ENCODE data around the gene PEX12. TPM values are rescaled to one million over a fixed set of nuclear protein-coding genes. Genes with fewer than 3 reads are reported as not detected.
"Not testable (repeated sequence)": the region's sequence is repeated elsewhere in the genome, so short reads cannot be mapped to it uniquely, and the experiment has no call there.

The PEX12 gene
- total RNA-seq, 2 experiments from 2014 or later: 3.8 to 4.5 TPM

- DNase-seq: no peak
- Mint-ChIP-seq H3K36me3 (ENCODE audit: low read depth) (peaks cover 8% of the 10 kb centered on the region), H3K27me3 (peaks cover 4% of the 10 kb centered on the region), H3K27ac (peak overlapping the region; percentile 16), H3K4me3 (peak overlapping the region; percentile 76), H3K4me1 (peaks cover 28% of the 10 kb centered on the region), H3K9me3 (no peaks in the 10 kb centered on the region)
- CTCF ChIA-PET: interaction anchor here (1.7 kb wide), 1 partner anchor 25 kb away, joined by 3 read pairs; no protein-coding TSS in a partner anchor
- POLR2A ChIA-PET: interaction anchor here (1.9 to 3.2 kb wide), 4 partner anchors 9 to 32 kb away, joined by 7 to 49 read pairs (median 16); partner anchors contain the start of genes AP2B1, PEX12 and SLFN12L
These were observed 9.0 kb downstream of the PEX12 start for GRCh38 chr17:35569405-35569804.

DNA sequence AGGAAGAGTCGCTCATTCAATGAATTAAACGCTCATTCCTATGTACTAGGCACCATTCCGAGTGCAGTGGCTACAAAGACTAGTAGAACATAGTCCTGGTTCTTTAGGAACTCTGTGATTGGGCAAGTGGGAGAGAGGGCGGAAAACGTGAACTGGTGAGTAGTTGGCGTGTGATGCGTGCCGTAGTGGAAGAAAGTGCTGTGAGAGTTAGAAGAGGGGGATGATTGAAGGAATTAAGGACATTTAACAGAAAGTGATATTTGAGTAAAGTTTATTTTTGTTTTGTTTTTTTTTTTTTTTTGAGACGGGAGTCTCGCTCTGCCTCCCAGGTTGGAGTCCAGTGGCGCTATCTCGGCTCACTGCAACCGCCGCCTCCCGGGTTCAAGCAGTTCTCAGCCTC lies 9.8 kb downstream of the PEX12 start:
- peak; percentile 39 for DNase-seq
- H3K9me3 Mint-ChIP-seq: no peaks in the 10 kb centered on the region
- peak overlapping the region; percentile 78 for H3K27ac Mint-ChIP-seq
- peak overlapping the region; percentile 76 for H3K4me3 Mint-ChIP-seq
- peaks cover 10% of the 10 kb centered on the region for H3K27me3 Mint-ChIP-seq
- POLR2A ChIA-PET: interaction anchor here (0.6 to 3.2 kb wide), 11 partner anchors 9 to 427 kb away, joined by 3 to 49 read pairs (median 7); partner anchors contain the start of genes AP2B1, PEX12 and SLFN12L
- CTCF ChIA-PET: interaction anchor here (0.8 to 1.7 kb wide), 5 partner anchors 20 to 328 kb away, joined by 3 to 4 read pairs (median 3); no protein-coding TSS in a partner anchor
- peaks cover 28% of the 10 kb centered on the region for H3K4me1 Mint-ChIP-seq
- peaks cover 7% of the 10 kb centered on the region for H3K36me3 Mint-ChIP-seq (ENCODE audit: low read depth)

DNA sequence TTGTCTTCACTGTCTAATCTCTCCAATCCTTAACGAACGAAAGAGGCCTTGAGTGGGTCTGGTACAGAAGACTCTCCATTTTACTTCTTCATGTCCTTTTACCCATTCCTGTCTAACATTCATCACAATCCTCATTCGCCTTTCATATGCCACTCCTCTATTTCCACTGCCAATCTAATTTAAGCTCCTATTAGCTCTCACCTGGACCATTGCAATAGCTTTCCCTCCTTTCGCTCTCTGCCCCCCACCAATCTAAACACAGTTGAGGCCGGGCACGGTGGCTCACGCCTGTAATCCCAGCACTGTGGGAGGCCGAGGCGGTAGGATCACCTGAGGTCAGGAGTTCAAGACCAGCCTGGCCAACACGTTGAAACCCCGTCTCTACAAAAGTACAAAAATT lies 11.4 kb downstream of the PEX12 start:
- H3K4me3 Mint-ChIP-seq: peak overlapping the region; percentile 76
- H3K9me3 Mint-ChIP-seq: no peaks in the 10 kb centered on the region
- H3K27me3 Mint-ChIP-seq: peaks cover 11% of the 10 kb centered on the region
- peaks cover 28% of the 10 kb centered on the region for H3K4me1 Mint-ChIP-seq
- POLR2A ChIA-PET: interaction anchor here (1.2 to 3.2 kb wide), 6 partner anchors 11 to 353 kb away, joined by 3 to 49 read pairs (median 8); partner anchors contain the start of genes PEX12 and SLFN12L
- peaks cover 7% of the 10 kb centered on the region for H3K36me3 Mint-ChIP-seq (ENCODE audit: low read depth)
- no peak overlapping the region for H3K27ac Mint-ChIP-seq
- DNase-seq: no peak
- CTCF ChIA-PET: interaction anchor here (1.7 kb wide), 1 partner anchor 326 kb away, joined by 4 read pairs; no protein-coding TSS in a partner anchor

DNA sequence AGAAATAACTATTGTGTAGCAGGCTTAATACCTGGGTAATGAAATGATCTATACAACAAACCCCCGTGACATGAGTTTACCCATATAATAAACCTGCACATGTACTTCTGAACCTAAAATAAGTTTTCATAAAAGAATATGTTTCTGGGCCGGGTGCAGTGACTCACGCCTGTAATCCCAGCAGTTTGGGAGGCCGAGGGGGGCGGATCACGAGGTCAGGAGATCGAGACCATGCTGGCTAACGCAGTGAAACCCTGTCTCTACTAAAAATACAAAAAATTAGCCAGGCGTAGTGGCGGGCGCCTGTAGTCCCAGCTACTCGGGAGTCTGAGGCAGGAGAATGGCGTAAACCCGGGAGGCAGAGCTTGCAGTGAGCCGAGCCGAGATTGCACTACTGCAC lies 15.2 kb downstream of the PEX12 start:
- not testable (repeated sequence) for H3K9me3 Mint-ChIP-seq; H3K4me1 Mint-ChIP-seq; H3K27ac Mint-ChIP-seq; H3K4me3 Mint-ChIP-seq; DNase-seq; H3K36me3 Mint-ChIP-seq (ENCODE audit: low read depth)
- CTCF ChIA-PET: interaction anchor here (0.6 to 1.4 kb wide), 3 partner anchors 14 to 249 kb away, joined by 3 to 4 read pairs (median 3); no protein-coding TSS in a partner anchor
- POLR2A ChIA-PET: interaction anchor here (0.7 to 3.0 kb wide), 3 partner anchors 15 to 25 kb away, joined by 3 to 10 read pairs (median 3); partner anchors contain the start of gene PEX12
- H3K27me3 Mint-ChIP-seq: peaks cover 30% of the 10 kb centered on the region

DNA sequence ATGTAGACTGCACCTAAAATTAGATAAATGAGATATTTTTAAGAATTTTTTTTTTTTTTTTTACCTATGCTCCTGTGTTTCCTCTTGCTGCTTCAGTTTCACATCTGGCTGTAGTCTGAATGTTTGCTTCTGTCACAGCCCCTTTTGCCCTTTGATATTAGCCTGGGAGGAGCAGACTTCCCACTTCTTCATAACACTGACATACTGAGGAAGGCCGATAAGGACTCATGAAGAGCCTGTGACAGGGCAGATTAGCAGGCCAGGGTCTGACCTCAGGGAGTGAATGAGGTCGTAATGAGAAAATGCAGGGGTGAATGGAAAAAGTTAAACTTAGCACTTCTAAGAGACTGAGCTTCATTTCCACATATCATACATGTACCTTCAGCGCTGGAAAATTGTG lies 17.7 kb downstream of the PEX12 start, which contains the start of gene SLFN14:
Gene SLFN14, minus strand, starts transcription at position 117 of the 400 bp plus-strand sequence. CDS start 2,757 bp downstream, outside the sequence.
- ChIA-PET CTCF (interaction anchor here (1.5 kb wide), 1 partner anchor 18 kb away, joined by 3 read pairs; the partner anchor contains the start of gene PEX12), POLR2A (interaction anchor here (0.6 to 0.7 kb wide), 2 partner anchors 18 to 24 kb away, joined by 3 read pairs; partner anchors contain the start of gene PEX12)
- H3K4me1 Mint-ChIP-seq: peaks cover 1% of the 10 kb centered on the region
- H3K36me3 Mint-ChIP-seq (ENCODE audit: low read depth): no peaks in the 10 kb centered on the region
- DNase-seq: no peak
- H3K27ac Mint-ChIP-seq: no peak within 1 kb of the TSS
- H3K9me3 Mint-ChIP-seq: no peaks in the 10 kb centered on the region
- H3K4me3 Mint-ChIP-seq: no peak within 1 kb of the TSS
- H3K27me3 Mint-ChIP-seq: peaks cover 40% of the 10 kb centered on the region

DNA sequence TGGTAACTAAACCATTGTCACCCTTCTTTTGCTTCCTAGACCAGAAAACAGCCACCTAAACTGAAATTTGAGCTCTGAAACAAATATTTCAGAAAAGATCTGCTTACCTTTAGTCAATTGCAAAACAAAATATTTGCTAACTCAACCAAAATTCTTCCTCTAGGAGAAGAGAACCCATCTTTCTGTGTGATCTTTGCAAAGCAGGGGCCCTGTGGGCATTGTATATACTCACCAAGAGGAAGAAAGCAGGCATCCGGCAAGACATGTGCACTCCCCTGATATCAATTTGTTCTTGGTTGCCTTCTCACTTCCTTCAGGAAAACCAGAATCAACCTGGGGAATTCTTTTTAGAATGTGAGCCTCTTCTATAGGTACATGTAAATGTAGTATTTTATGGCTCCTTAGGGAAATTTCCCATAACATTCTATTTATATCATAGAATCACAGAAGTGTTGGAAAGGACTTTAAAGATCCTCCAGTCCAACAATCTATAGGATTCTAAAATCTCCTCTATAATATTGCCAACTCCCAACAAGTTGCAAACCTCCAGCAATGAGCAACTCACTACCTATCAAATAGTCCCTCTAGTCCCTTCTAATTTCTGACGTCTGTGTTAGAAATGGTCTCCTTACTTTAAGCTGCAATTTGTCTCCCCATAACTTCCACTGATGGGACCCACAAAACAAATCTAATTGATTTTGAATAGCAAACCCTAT lies 18.7 kb downstream of the PEX12 start:
- no peaks in the 10 kb centered on the region for H3K36me3 Mint-ChIP-seq (ENCODE audit: low read depth)
- ChIA-PET POLR2A (interaction anchor here (1.2 kb wide), 1 partner anchor 9 kb away, joined by 3 read pairs; no protein-coding TSS in a partner anchor), CTCF (interaction anchor here (1.5 kb wide), 1 partner anchor 19 kb away, joined by 3 read pairs; the partner anchor contains the start of gene PEX12)
- H3K9me3 Mint-ChIP-seq: no peaks in the 10 kb centered on the region
- no peak overlapping the region for H3K27ac Mint-ChIP-seq
- peaks cover 36% of the 10 kb centered on the region for H3K27me3 Mint-ChIP-seq
- no peak for DNase-seq
- peaks cover 1% of the 10 kb centered on the region for H3K4me1 Mint-ChIP-seq
- no peak overlapping the region for H3K4me3 Mint-ChIP-seq

GRCh38 chr17:35557353-35557752 lies 21.0 kb downstream of the PEX12 start:
- no peak for DNase-seq
- H3K27ac Mint-ChIP-seq: no peak overlapping the region
- no peak overlapping the region for H3K4me3 Mint-ChIP-seq
- POLR2A ChIA-PET: interaction anchor here (1.1 kb wide), 1 partner anchor 21 kb away, joined by 3 read pairs; the partner anchor contains the start of gene PEX12
- no peaks in the 10 kb centered on the region for H3K36me3 Mint-ChIP-seq (ENCODE audit: low read depth)
- H3K27me3 Mint-ChIP-seq: peaks cover 29% of the 10 kb centered on the region
- CTCF ChIA-PET: no interaction called here
- H3K4me1 Mint-ChIP-seq: peaks cover 1% of the 10 kb centered on the region
- no peaks in the 10 kb centered on the region for H3K9me3 Mint-ChIP-seq

GRCh38 chr17:35555691-35556090 lies 22.7 kb downstream of the PEX12 start:
- POLR2A ChIA-PET: no interaction called here
- CTCF ChIA-PET: interaction anchor here (0.6 to 1.8 kb wide), 6 partner anchors 11 to 192 kb away, joined by 3 to 6 read pairs (median 4); no protein-coding TSS in a partner anchor
- Mint-ChIP-seq H3K27me3 (peaks cover 27% of the 10 kb centered on the region), H3K27ac (no peak overlapping the region), H3K36me3 (ENCODE audit: low read depth) (no peaks in the 10 kb centered on the region), H3K4me3 (no peak overlapping the region), H3K9me3 (no peaks in the 10 kb centered on the region), H3K4me1 (peaks cover under 1% of the 10 kb centered on the region)
- no peak for DNase-seq

DNA sequence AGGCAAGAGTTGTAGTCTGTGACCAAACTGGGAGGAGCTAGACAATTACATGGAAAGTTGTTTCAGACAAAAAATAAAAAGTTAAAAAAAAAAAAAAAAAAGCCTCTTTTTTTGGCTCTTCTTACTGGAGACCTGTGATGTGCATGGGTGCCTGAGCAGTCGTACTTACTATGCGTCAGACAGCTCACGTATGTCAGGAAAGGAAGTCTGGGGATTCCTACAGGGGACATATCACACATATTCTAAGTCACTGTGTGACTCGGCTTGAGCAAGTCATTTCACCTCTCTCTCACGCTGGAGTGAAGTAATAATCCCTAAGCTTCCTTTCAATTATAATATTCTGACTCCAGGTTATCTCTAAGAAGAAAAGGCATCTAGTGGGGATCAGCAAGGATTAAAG lies 23.7 kb downstream of the PEX12 start:
- Mint-ChIP-seq H3K27me3 (peaks cover 21% of the 10 kb centered on the region), H3K36me3 (ENCODE audit: low read depth) (no peaks in the 10 kb centered on the region), H3K27ac (no peak overlapping the region), H3K9me3 (no peaks in the 10 kb centered on the region), H3K4me3 (no peak overlapping the region), H3K4me1 (no peaks in the 10 kb centered on the region)
- POLR2A ChIA-PET: interaction anchor here (0.7 kb wide), 1 partner anchor 12 kb away, joined by 4 read pairs; no protein-coding TSS in a partner anchor
- no peak for DNase-seq
- CTCF ChIA-PET: interaction anchor here (1.3 to 1.8 kb wide), 3 partner anchors 13 to 34 kb away, joined by 3 to 6 read pairs (median 5); no protein-coding TSS in a partner anchor

DNA sequence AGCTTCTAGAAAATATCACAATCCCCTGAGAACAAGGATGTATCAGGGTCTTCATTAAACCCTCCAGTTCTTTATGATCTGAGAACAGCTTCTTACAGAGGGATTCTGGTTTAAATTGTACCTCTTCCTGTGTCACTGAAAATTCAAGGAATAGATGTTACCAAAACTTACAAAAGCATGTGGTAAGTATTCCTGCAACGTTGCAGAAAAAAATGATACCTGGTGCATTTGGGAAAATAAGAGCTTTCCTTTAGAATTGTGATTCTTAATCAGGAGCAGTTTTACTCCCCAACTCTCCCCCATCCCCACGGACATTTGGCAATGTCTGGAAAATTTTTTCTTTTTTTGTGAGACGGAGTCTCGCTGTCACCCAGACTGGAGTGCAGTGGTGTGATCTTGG lies 25.1 kb downstream of the PEX12 start:
- Mint-ChIP-seq H3K36me3 (ENCODE audit: low read depth) (no peaks in the 10 kb centered on the region), H3K9me3 (no peaks in the 10 kb centered on the region), H3K4me1 (no peaks in the 10 kb centered on the region), H3K27me3 (peaks cover 10% of the 10 kb centered on the region), H3K4me3 (no peak overlapping the region), H3K27ac (no peak overlapping the region)
- ChIA-PET POLR2A (interaction anchor here (0.5 to 1.2 kb wide), 5 partner anchors 11 to 1128 kb away, joined by 3 read pairs; partner anchors contain the start of gene PEX12), CTCF (interaction anchor here (0.9 to 1.3 kb wide), 2 partner anchors 8 to 13 kb away, joined by 3 read pairs; no protein-coding TSS in a partner anchor)
- no peak for DNase-seq

GRCh38 chr17:35548978-35549377 lies 29.4 kb downstream of the PEX12 start:
- ChIA-PET CTCF (interaction anchor here (1.6 kb wide), 1 partner anchor 9 kb away, joined by 3 read pairs; no protein-coding TSS in a partner anchor), POLR2A (interaction anchor here (1.2 kb wide), 1 partner anchor 40 kb away, joined by 3 read pairs; no protein-coding TSS in a partner anchor)
- peaks cover 3% of the 10 kb centered on the region for H3K27me3 Mint-ChIP-seq
- H3K36me3 Mint-ChIP-seq (ENCODE audit: low read depth): peaks cover 9% of the 10 kb centered on the region
- no peak for DNase-seq
- H3K4me3 Mint-ChIP-seq: no peak overlapping the region
- H3K4me1 Mint-ChIP-seq: peaks cover 9% of the 10 kb centered on the region
- H3K9me3 Mint-ChIP-seq: peaks cover 4% of the 10 kb centered on the region
- H3K27ac Mint-ChIP-seq: no peak overlapping the region

- ChIA-PET POLR2A (interaction anchor here (1.2 kb wide), 1 partner anchor 40 kb away, joined by 3 read pairs; no protein-coding TSS in a partner anchor), CTCF (interaction anchor here (1.6 kb wide), 1 partner anchor 9 kb away, joined by 3 read pairs; no protein-coding TSS in a partner anchor)
- H3K27ac Mint-ChIP-seq: no peak overlapping the region
- DNase-seq: no peak
- H3K4me3 Mint-ChIP-seq: no peak overlapping the region
- H3K9me3 Mint-ChIP-seq: peaks cover 4% of the 10 kb centered on the region
- H3K27me3 Mint-ChIP-seq: peaks cover 3% of the 10 kb centered on the region
- H3K4me1 Mint-ChIP-seq: peaks cover 16% of the 10 kb centered on the region
- peaks cover 13% of the 10 kb centered on the region for H3K36me3 Mint-ChIP-seq (ENCODE audit: low read depth)
These were observed 30.1 kb downstream of the PEX12 start for GRCh38 chr17:35548208-35548810.
